Endothelial cell of umbilical vein (primary cell): Measurements from ENCODE around the gene DPP10. TPM values are rescaled to one million over a fixed set of nuclear protein-coding genes. Genes with fewer than 3 reads are reported as not detected.
"Not testable (repeated sequence)": the region's sequence is repeated elsewhere in the genome, so short reads cannot be mapped to it uniquely, and the experiment has no call there.

Experiments used
- BruUV-seq: library from RNA; stranded (reverse); fragments of 400-500 nt; replicated peaks from 2 replicates; lab custom pipeline; 2021; lab: Mats Ljungman, UMichigan
- CTCF ChIA-PET: fragments of 300-600, 350-600 bp; sonication (Branson Sonifier 250); formaldehyde crosslinking; loops from one replicate; lab custom pipeline; 2021; ENCODE audit warnings: antibody characterized with exemption, inconsistent platforms; lab: Charles Lee
- POLR2A ChIA-PET: fragments of 300-600, 350-600 bp; sonication (Branson Sonifier 250); formaldehyde crosslinking; loops from one replicate; lab custom pipeline; 2021; ENCODE audit warnings: antibody characterized with exemption, inconsistent platforms; lab: Charles Lee
- DNase-seq: peaks from one replicate; pipeline ENCODE4 v3.0.0-alpha.2; 2011; ENCODE audit warnings: low read depth, low spot score
- FAIRE-seq: peaks from 2 replicates; lab custom pipeline; 2011; peaks lifted over from hg19 to GRCh38; lab: Jason Lieb, UNC
- H2AFZ ChIP-seq: 2 replicates; pipeline ENCODE4 v1.6.0; 2012; ENCODE audit warnings: low read depth, low read length, control low read depth, inconsistent platforms
- H3K27ac ChIP-seq: 2 replicates; pipeline ENCODE4 v1.5.1; 2011; ENCODE audit warnings: low read depth, mild to moderate bottlenecking, control low read depth, low read length, moderate library complexity; ENCODE audit not compliant: insufficient read depth
- H3K27me3 ChIP-seq, 2 experiments: 2 replicates each; pipeline versions ENCODE4 v1.6.0 to v1.6.1; 2011; ENCODE audit warnings: low read length in 2 of 2, mixed read lengths in 1 of 2; ENCODE audit not compliant: control insufficient read depth in 2 of 2, insufficient read depth in 2 of 2
- H3K36me3 ChIP-seq, 2 experiments: 2 replicates in 1 of 2; 3 replicates in 1 of 2; pipeline ENCODE4 v1.5.1; 2011; ENCODE audit warnings: low read length in 2 of 2, mild to moderate bottlenecking in 1 of 2, moderate library complexity in 1 of 2; ENCODE audit not compliant: control insufficient read depth in 2 of 2, insufficient read depth in 2 of 2; ENCODE audit errors: extremely low read depth in 1 of 2
- H3K4me1 ChIP-seq: 3 replicates; pipeline ENCODE4 v1.5.1; 2011; ENCODE audit warnings: mild to moderate bottlenecking, low read length; ENCODE audit not compliant: control insufficient read depth, insufficient read depth; ENCODE audit errors: extremely low read depth
- H3K4me2 ChIP-seq: 2 replicates; pipeline ENCODE4 v1.6.1; 2011; ENCODE audit warnings: low read length, control low read depth, mixed read lengths; ENCODE audit not compliant: insufficient read depth
- H3K4me3 ChIP-seq, 3 experiments: fragments of 200-600 bp in 1 of 3; sonication (generic), shearing (Covaris generic) in 1 of 3; replicated peaks in 1 of 3; 2 replicates each; pipeline ENCODE4 v1.5.1; 2011 to 2016; ENCODE audit warnings: control low read depth in 3 of 3, low read length in 3 of 3, mild to moderate bottlenecking in 2 of 3, inconsistent platforms in 1 of 3, low read depth in 1 of 3, moderate library complexity in 1 of 3; ENCODE audit not compliant: insufficient read depth in 1 of 3
- H3K79me2 ChIP-seq: 2 replicates; pipeline ENCODE4 v1.6.0; 2012; ENCODE audit warnings: low read length, inconsistent platforms; ENCODE audit not compliant: control insufficient read depth, insufficient read depth
- H3K9ac ChIP-seq: replicated peaks from 2 replicates; pipeline ENCODE3; 2011; ENCODE audit warnings: low read length, control low read depth; ENCODE audit not compliant: insufficient read depth; ENCODE audit errors: extremely low read depth
- H3K9me1 ChIP-seq: replicated peaks from 3 replicates; pipeline ENCODE4 v1.6.0; 2011; ENCODE audit warnings: mild to moderate bottlenecking, low read length; ENCODE audit not compliant: control insufficient read depth, insufficient read depth; ENCODE audit errors: extremely low read depth
- H3K9me3 ChIP-seq: replicated peaks from 2 replicates; pipeline ENCODE4 v1.5.1; 2012; ENCODE audit warnings: low read length, inconsistent platforms; ENCODE audit not compliant: control insufficient read depth, insufficient read depth
- H4K20me1 ChIP-seq: replicated peaks from 2 replicates; pipeline ENCODE3; 2011; ENCODE audit warnings: mild to moderate bottlenecking, low read length; ENCODE audit not compliant: control insufficient read depth, insufficient read depth; ENCODE audit errors: extremely low read depth
- CTCF ChIP-seq, 2 donors: IDR thresholded peaks; 1 replicate in 1 of 2; 2 replicates in 1 of 2; pipeline ENCODE4 v1.5.1; 2011; ENCODE audit warnings: low read length in 2 of 2, mild to moderate bottlenecking in 2 of 2, moderate library complexity in 2 of 2, control low read depth in 1 of 2, inconsistent platforms in 1 of 2, low read depth in 1 of 2; ENCODE audit not compliant: insufficient read depth in 1 of 2; ENCODE audit errors: extremely low read depth in 1 of 2
- EZH2 ChIP-seq: IDR thresholded peaks from 2 replicates; pipeline ENCODE4 v1.6.1; 2012; ENCODE audit warnings: borderline replicate concordance, low read depth, mild to moderate bottlenecking, moderate library complexity, low read length, inconsistent platforms; ENCODE audit not compliant: severe bottlenecking
- FOS ChIP-seq: IDR thresholded peaks from 2 replicates; pipeline ENCODE4 v1.6.1; 2011; ENCODE audit warnings: mild to moderate bottlenecking, low read length, moderate library complexity, borderline replicate concordance; ENCODE audit not compliant: insufficient read depth
- GATA2 ChIP-seq: IDR thresholded peaks from 2 replicates; pipeline ENCODE4 v1.7.0; 2011; ENCODE audit warnings: low read depth, mild to moderate bottlenecking, moderate library complexity, mixed read lengths, low read length; ENCODE audit not compliant: insufficient read length, insufficient read depth
- JUN ChIP-seq: IDR thresholded peaks from 2 replicates; pipeline ENCODE4 v1.6.1; 2011; ENCODE audit warnings: borderline replicate concordance, low read depth; ENCODE audit not compliant: insufficient read length, insufficient read depth
- MAX ChIP-seq: IDR thresholded peaks from 2 replicates; pipeline ENCODE4 v1.6.1; 2011; ENCODE audit not compliant: insufficient read depth, insufficient read length
- MYC ChIP-seq: IDR thresholded peaks from one replicate; pipeline ENCODE4 v1.6.1; 2011; ENCODE audit warnings: mild to moderate bottlenecking, low read depth, low read length
- POLR2A ChIP-seq: IDR thresholded peaks from 2 replicates; pipeline ENCODE4 v1.6.1; 2012; ENCODE audit warnings: low read depth, mild to moderate bottlenecking, control low read depth, low read length
- POLR2AphosphoS5 ChIP-seq: IDR thresholded peaks from 2 replicates; pipeline ENCODE4 v1.6.1; 2012; ENCODE audit warnings: low read depth, mild to moderate bottlenecking, control low read depth, low read length, moderate library complexity; ENCODE audit not compliant: insufficient read depth
- dilution Hi-C: fragments of 300-500 bp; cut with MboI; formaldehyde crosslinking; loops from one replicate; pipeline ENCODE4 v1.15.0; 2019; ENCODE audit warnings: low sequenced_read_pairs; ENCODE audit not compliant: extremely low pct_ligation_motif_present
- intact Hi-C: fragments of 100-400 bp; cut with micrococcal nuclease; formaldehyde crosslinking; loops from one replicate; pipeline ENCODE4 v1.10.0; 2022
- polyA plus RNA-seq, 4 experiments: library from polyadenylated mRNA; depleted of rRNA in 3 of 4; stranded (reverse) in 3 of 4; unstranded in 1 of 4; fragments of >200 nt; gene quantifications; 2 replicates each; pipeline versions ENCODE4 v1.2.1 to v1.2.3, GENCODE V29; 2011 to 2012; ENCODE audit warnings: missing spikeins in 1 of 4
- total RNA-seq: library from RNA; stranded (reverse); gene quantifications from 2 replicates; pipeline ENCODE4 v1.2.3, GENCODE V29; 2021

Gene DPP10
- total and polyA plus RNA-seq, 2 donors (not counting 3 experiments of a cell fraction or from before 2014, with no cell fraction given), result not detected

- dilution Hi-C loops, result no loop called here
- no peak for FAIRE-seq
These were observed 642.0 kb downstream of the DPP10 start for GRCh38 chr2:115084446-115084845.

GRCh38 chr2:115086051-115086620 lies 643.7 kb downstream of the DPP10 start:
- DNase-seq, H4K20me1 ChIP-seq, H2AFZ ChIP-seq, H3K4me3 ChIP-seq, H3K9me1 ChIP-seq, H3K9ac ChIP-seq, POLR2A ChIA-PET, H3K4me2 ChIP-seq, H3K79me2 ChIP-seq, H3K36me3 ChIP-seq, FAIRE-seq, H3K27ac ChIP-seq, H3K27me3 ChIP-seq, CTCF ChIA-PET, dilution Hi-C loops, H3K4me1 ChIP-seq, H3K9me3 ChIP-seq, BruUV-seq, intact Hi-C loops: not testable (repeated sequence)

More at GRCh38 chr2:115084446-115084845, 642.0 kb downstream of the DPP10 start:
- TF ChIP-seq POLR2A (no peak), GATA2 (no peak), CTCF (IDR thresholded peaks at IDR 0.05; ENCODE audit: extremely low read depth in 1 of 2, insufficient read depth in 1 of 2, low read depth in 1 of 2, low read length in 2 of 2) (no peak), JUN (no peak), EZH2 (no peak), MYC (no peak), POLR2AphosphoS5 (no peak), FOS (no peak), MAX (no peak)
- no peaks in the 10 kb centered on the region for H3K9me1 ChIP-seq
- no peak overlapping the region for H3K4me2 ChIP-seq
- no TSS peak for BruUV-seq
- intact Hi-C loops, result no loop called here
- no peaks in the 10 kb centered on the region for H3K27me3 ChIP-seq
- H3K4me1 ChIP-seq, result no peaks in the 10 kb centered on the region
- H4K20me1 ChIP-seq, result no peaks in the 10 kb centered on the region
- H3K9me3 ChIP-seq, result peaks cover 4% of the 10 kb centered on the region
- H3K27ac ChIP-seq, result no peak overlapping the region
- no peaks in the 10 kb centered on the region for H3K36me3 ChIP-seq
- CTCF ChIA-PET, result no interaction called here
- H3K4me3 ChIP-seq, result no peak overlapping the region
- H2AFZ ChIP-seq, result no peak overlapping the region
- DNase-seq, result no peak
- POLR2A ChIA-PET, result no interaction called here
- no peak overlapping the region for H3K9ac ChIP-seq
- H3K79me2 ChIP-seq, result no peaks in the 10 kb centered on the region
